Astrocyte (in vitro differentiated cells and primary cell): ENCODE data around the gene CMBL. TPM values are rescaled to one million over a fixed set of nuclear protein-coding genes. Genes with fewer than 3 reads are reported as not detected.

ENCODE experiments used
- DNase-seq: peaks from one replicate; pipeline ENCODE4 v3.0.0-alpha.2; 2010; ENCODE audit warnings: low read depth
- FAIRE-seq: peaks from 2 replicates; lab custom pipeline; 2011; peaks lifted over from hg19 to GRCh38; lab: Jason Lieb, UNC
- H2AFZ ChIP-seq: 2 replicates; pipeline ENCODE4 v1.6.0; 2012; ENCODE audit warnings: low read depth, low read length, inconsistent platforms
- H3K27ac ChIP-seq: 2 replicates; pipeline ENCODE4 v1.5.1; 2011; ENCODE audit warnings: low read depth, low read length, inconsistent platforms
- H3K27me3 ChIP-seq: 2 replicates; pipeline ENCODE4 v1.6.0; 2011; ENCODE audit warnings: low read length, inconsistent platforms; ENCODE audit not compliant: insufficient read depth
- H3K36me3 ChIP-seq: 2 replicates; pipeline ENCODE4 v1.5.1; 2011; ENCODE audit warnings: low read length, inconsistent platforms; ENCODE audit not compliant: insufficient read depth
- H3K4me1 ChIP-seq: 2 replicates; pipeline ENCODE4 v1.5.1; 2011; ENCODE audit warnings: low read length, inconsistent platforms; ENCODE audit not compliant: insufficient read depth
- H3K4me2 ChIP-seq: 2 replicates; pipeline ENCODE4 v1.6.0; 2012; ENCODE audit warnings: low read length, inconsistent platforms
- H3K4me3 ChIP-seq: 2 replicates; pipeline ENCODE4 v1.5.1; 2011; ENCODE audit warnings: low read depth, mild to moderate bottlenecking, low read length, inconsistent platforms; ENCODE audit not compliant: insufficient read depth
- H3K79me2 ChIP-seq: 2 replicates; pipeline ENCODE4 v1.6.0; 2012; ENCODE audit warnings: mild to moderate bottlenecking, low read length, inconsistent platforms; ENCODE audit not compliant: insufficient read depth
- H3K9ac ChIP-seq: 2 replicates; pipeline ENCODE4 v1.6.0; 2012; ENCODE audit warnings: mild to moderate bottlenecking, low read length, inconsistent platforms
- H3K9me3 ChIP-seq: 2 replicates; pipeline ENCODE4 v1.5.1; 2012; ENCODE audit warnings: low read depth, mild to moderate bottlenecking, low read length, inconsistent platforms; ENCODE audit not compliant: insufficient read depth
- H4K20me1 ChIP-seq: 2 replicates; pipeline ENCODE4 v1.6.0; 2012; ENCODE audit warnings: low read length, inconsistent platforms; ENCODE audit not compliant: insufficient read depth
- H3K27ac Mint-ChIP-seq: one replicate; pipeline ENCODE4 v1.8.0; 2021; ENCODE audit warnings: mild to moderate bottlenecking, mixed read lengths; ENCODE audit not compliant: unreplicated experiment
- H3K27me3 Mint-ChIP-seq: one replicate; pipeline ENCODE4 v1.8.0; 2021; ENCODE audit warnings: low read depth, mixed read lengths; ENCODE audit not compliant: unreplicated experiment
- H3K36me3 Mint-ChIP-seq: one replicate; pipeline ENCODE4 v1.8.0; 2021; ENCODE audit warnings: low read depth, mixed read lengths; ENCODE audit not compliant: unreplicated experiment
- H3K4me1 Mint-ChIP-seq: one replicate; pipeline ENCODE4 v1.8.0; 2021; ENCODE audit warnings: low read depth, mixed read lengths; ENCODE audit not compliant: unreplicated experiment
- H3K4me3 Mint-ChIP-seq: one replicate; pipeline ENCODE4 v1.8.0; 2021; ENCODE audit warnings: mild to moderate bottlenecking, moderate library complexity, mixed read lengths; ENCODE audit not compliant: unreplicated experiment
- H3K9me3 Mint-ChIP-seq: one replicate; pipeline ENCODE4 v1.8.0; 2021; ENCODE audit warnings: mild to moderate bottlenecking, mixed read lengths; ENCODE audit not compliant: unreplicated experiment
- EZH2 ChIP-seq: IDR thresholded peaks from 2 replicates; pipeline ENCODE4 v1.6.1; 2012; ENCODE audit warnings: mild to moderate bottlenecking, low read length, inconsistent platforms; ENCODE audit not compliant: insufficient read depth
- total RNA-seq: library from RNA; stranded (reverse); gene quantifications from 2 replicates; pipeline ENCODE4 v1.2.1, GENCODE V29; 2021
- TF ChIP-seq, protein P1 (sequence below): IDR thresholded peaks from 2 replicates; pipeline ENCODE4 v1.5.1; 2011; ENCODE audit warnings: low read depth, mild to moderate bottlenecking, inconsistent platforms, low read length, moderate library complexity; ENCODE audit not compliant: insufficient read depth

The CMBL gene
- total RNA-seq, 1 donor from 2014 or later = 39.7 TPM

DNA sequence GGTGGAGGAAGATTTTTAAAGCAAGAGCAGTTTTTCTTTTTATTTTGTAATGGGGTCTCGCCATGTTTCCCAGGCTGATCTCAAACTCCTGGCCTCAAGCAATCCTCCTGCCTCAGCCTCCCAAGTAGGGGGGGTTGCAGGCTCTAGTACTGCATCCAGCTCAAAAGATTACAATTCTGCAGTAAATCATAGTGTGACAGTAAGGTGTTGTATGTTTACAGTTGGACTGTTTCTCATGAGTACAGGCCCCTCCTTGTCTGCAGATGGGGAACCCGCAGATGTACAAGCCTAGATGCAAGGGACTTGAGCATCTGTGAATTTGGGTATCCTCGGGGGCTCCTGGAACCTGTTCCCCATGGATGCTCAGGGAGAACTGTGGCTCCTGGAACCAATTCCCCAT, 54.3 kb downstream of the CMBL start:
- H3K9ac ChIP-seq = no peak overlapping the region
- H3K36me3 ChIP-seq = peaks cover 50% of the 10 kb centered on the region
- Mint-ChIP-seq H3K27ac (no peak overlapping the region), H3K9me3 (no peaks in the 10 kb centered on the region), H3K4me3 (no peak overlapping the region), H3K4me1 (peaks cover 18% of the 10 kb centered on the region), H3K27me3 (no peaks in the 10 kb centered on the region), H3K36me3 (peaks cover 12% of the 10 kb centered on the region)
- TF ChIP-seq EZH2 = no peak
- TF ChIP-seq, protein P1, sequence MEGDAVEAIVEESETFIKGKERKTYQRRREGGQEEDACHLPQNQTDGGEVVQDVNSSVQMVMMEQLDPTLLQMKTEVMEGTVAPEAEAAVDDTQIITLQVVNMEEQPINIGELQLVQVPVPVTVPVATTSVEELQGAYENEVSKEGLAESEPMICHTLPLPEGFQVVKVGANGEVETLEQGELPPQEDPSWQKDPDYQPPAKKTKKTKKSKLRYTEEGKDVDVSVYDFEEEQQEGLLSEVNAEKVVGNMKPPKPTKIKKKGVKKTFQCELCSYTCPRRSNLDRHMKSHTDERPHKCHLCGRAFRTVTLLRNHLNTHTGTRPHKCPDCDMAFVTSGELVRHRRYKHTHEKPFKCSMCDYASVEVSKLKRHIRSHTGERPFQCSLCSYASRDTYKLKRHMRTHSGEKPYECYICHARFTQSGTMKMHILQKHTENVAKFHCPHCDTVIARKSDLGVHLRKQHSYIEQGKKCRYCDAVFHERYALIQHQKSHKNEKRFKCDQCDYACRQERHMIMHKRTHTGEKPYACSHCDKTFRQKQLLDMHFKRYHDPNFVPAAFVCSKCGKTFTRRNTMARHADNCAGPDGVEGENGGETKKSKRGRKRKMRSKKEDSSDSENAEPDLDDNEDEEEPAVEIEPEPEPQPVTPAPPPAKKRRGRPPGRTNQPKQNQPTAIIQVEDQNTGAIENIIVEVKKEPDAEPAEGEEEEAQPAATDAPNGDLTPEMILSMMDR = no peak
- peaks cover 93% of the 10 kb centered on the region for H3K79me2 ChIP-seq
- H2AFZ ChIP-seq = no peak overlapping the region
- no peak for DNase-seq
- H3K4me3 ChIP-seq = no peak overlapping the region
- H3K4me2 ChIP-seq = peak overlapping the region; percentile 61
- H4K20me1 ChIP-seq = peaks cover 73% of the 10 kb centered on the region
- H3K27me3 ChIP-seq = no peaks in the 10 kb centered on the region
- no peak overlapping the region for H3K27ac ChIP-seq
- no peaks in the 10 kb centered on the region for H3K9me3 ChIP-seq
- H3K4me1 ChIP-seq = peaks cover 18% of the 10 kb centered on the region
- no peak for FAIRE-seq

DNA sequence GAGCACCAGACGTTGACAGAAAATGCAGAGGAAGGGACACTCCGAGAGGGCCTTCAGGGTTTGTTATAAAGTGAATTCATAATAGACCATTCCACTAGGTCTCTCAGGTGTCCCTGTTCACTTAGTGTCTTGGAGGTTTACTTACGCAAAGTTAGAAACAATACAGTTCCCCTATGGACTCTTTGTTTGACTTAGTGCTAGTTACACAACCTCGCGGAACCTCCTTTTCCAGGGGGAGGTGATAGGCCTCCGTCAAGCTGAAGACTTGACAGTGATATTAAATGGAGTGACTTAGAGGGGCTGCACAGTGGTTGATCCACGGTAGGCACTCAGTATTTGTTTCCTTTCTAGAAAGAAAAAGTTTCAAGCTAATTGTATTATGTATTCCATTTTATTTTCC, 56.3 kb downstream of the CMBL start:
- DNase-seq (no peak), FAIRE-seq (no peak)
- Mint-ChIP-seq H3K4me1 (peaks cover 18% of the 10 kb centered on the region), H3K27me3 (no peaks in the 10 kb centered on the region), H3K9me3 (no peaks in the 10 kb centered on the region), H3K4me3 (peak overlapping the region; percentile 96), H3K36me3 (peaks cover 12% of the 10 kb centered on the region), H3K27ac (peak overlapping the region; percentile 1)
- peaks cover 53% of the 10 kb centered on the region for H4K20me1 ChIP-seq
- H3K27ac ChIP-seq = peak overlapping the region; percentile 100
- H3K4me1 ChIP-seq = peaks cover 18% of the 10 kb centered on the region
- peak overlapping the region; percentile 88 for H3K4me3 ChIP-seq
- peaks cover 90% of the 10 kb centered on the region for H3K79me2 ChIP-seq
- TF ChIP-seq, protein P1 = no peak
- no peak for TF ChIP-seq EZH2
- no peaks in the 10 kb centered on the region for H3K9me3 ChIP-seq
- peak overlapping the region; percentile 92 for H3K4me2 ChIP-seq
- H3K9ac ChIP-seq = peak overlapping the region; percentile 97
- no peaks in the 10 kb centered on the region for H3K27me3 ChIP-seq
- H2AFZ ChIP-seq = no peak overlapping the region
- H3K36me3 ChIP-seq = peaks cover 30% of the 10 kb centered on the region

DNA sequence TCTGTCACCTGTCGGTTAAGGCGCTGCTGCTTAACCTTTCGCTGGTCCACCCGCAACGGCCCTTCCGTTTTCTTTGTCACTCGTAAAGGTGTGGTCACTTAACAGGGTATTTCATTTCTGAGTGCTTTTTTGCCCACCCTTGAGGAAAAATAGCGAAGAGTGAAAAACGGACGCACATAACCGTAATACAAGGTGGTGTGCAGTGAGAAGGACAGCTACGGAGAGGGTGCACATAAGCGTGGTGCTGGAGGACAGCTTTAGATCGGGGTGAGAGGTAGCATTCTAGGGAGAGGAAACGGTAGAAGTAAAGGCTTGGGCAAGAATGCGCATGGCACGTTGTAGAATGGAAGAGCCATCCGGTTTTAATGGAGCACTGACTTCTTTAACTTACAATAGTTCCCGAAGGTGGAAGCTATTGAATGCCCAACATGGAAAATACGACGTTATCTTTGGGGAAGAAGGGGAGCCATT, 56.9 kb downstream of the CMBL start:
- H3K27ac ChIP-seq = peak overlapping the region; percentile 100
- peaks cover 18% of the 10 kb centered on the region for H3K4me1 ChIP-seq
- H3K27me3 Mint-ChIP-seq = no peaks in the 10 kb centered on the region
- peaks cover 24% of the 10 kb centered on the region for H3K36me3 ChIP-seq
- no peaks in the 10 kb centered on the region for H3K27me3 ChIP-seq
- H3K9ac ChIP-seq = peak overlapping the region; percentile 97
- peak overlapping the region; percentile 96 for H3K4me3 Mint-ChIP-seq
- TF ChIP-seq, protein P1 = no peak
- TF ChIP-seq EZH2 = no peak
- H2AFZ ChIP-seq = peak overlapping the region; percentile 94
- FAIRE-seq = no peak
- no peaks in the 10 kb centered on the region for H3K9me3 Mint-ChIP-seq
- peak overlapping the region; percentile 92 for H3K4me2 ChIP-seq
- H3K36me3 Mint-ChIP-seq = peaks cover 10% of the 10 kb centered on the region
- H3K9me3 ChIP-seq = no peaks in the 10 kb centered on the region
- H3K4me1 Mint-ChIP-seq = peaks cover 18% of the 10 kb centered on the region
- peak overlapping the region; percentile 1 for H3K27ac Mint-ChIP-seq
- no peak for DNase-seq
- H4K20me1 ChIP-seq = peaks cover 48% of the 10 kb centered on the region
- peaks cover 85% of the 10 kb centered on the region for H3K79me2 ChIP-seq
- H3K4me3 ChIP-seq = peak overlapping the region; percentile 88
